Central memory CD4-positive, alpha-beta T cell (primary cell): ENCODE data around the gene STOM.

ENCODE experiments used
- DNase-seq: peaks from one replicate; pipeline ENCODE4 v3.0.0; 2022

STOM gene

GRCh38 chr9:121344184-121344583 is 25.9 kb downstream of the STOM start:
- DNase-seq, result no peak

DNA sequence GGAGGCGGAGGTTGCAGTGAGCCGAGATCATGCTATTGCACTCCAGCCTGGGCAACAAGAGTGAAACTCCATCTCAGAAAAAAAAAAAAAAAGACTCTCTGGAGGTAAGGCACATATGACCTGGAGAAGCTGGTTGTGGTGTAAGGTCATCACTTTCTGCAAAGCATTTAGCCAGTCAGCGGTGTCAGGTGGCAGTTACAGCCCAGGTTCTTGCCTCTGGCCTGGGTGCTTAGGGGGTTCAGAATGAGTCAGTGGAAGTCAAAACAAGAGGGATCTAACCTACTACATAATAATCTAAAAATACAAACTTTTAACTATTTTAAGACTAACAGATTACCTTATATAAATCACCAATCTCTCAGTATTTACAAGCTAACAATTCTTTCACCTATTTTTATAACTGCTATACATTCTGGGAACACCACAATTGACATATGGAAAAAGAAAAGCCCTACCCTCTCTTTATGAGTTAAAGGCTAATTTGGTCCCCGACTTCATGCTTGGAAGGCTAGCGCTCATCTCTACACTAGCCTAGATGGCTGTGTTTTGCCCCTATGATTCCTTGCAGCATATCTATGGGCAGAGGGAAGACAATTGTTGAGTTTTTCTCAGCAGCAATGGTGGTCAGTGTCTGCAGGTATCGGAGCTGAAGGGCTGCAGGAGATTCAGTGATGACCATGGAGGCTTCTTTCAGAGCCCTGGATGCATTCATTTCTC is 29.2 kb downstream of the STOM start:
- DNase-seq, result no peak

- DNase-seq, result no peak
Measured at GRCh38 chr9:121339437-121339836, 30.6 kb downstream of the STOM start.

DNA sequence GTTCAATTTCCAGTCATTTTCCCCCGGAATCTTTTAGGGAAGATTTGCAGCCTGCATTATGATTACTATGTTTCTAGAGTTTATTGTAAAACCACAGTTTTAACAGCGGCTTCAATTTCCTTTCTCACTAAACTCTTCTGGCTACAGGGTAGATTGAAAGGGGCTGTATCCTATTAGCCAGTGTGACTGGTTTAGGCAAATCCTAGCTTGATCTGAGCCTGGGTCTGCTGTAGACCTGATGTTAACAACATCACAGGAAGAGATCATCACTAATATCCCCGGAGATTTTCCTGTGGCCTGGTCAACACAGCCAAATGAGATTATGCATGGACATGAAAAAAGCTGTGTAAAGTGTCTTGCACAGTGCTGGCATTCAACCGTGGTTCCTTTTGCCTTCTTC is 33.4 kb downstream of the STOM start:
- no peak for DNase-seq

- no peak for DNase-seq
Measured at GRCh38 chr9:121333950-121334773, 35.9 kb downstream of the STOM start.

DNA sequence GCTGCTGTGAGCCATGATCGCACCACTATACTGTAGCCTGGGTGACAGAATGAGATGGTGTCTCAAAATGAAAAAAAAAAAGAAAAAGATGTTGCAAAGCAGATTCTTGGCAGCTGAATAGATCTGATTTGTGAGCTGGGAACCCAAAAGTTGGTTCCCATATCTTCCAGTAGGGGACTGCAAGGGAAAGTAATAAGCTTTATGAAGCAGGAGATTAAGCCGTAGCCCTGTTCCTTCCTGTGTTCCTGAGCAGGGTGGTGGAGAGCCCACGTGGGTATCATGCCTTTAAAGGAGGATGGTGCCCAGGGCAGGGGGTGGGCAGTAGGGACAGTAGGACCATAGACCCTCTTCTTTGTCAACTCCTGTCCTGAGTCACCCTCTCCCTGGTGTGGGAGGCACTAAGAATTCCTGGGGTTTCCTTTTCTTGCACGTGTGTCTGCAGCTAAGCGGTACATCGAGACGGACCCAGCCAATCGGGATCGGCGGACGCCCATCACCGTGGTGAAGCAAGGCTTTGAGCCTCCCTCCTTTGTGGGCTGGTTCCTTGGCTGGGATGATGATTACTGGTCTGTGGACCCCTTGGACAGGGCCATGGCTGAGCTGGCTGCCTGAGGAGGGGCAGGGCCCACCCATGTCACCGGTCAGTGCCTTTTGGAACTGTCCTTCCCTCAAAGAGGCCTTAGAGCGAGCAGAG is 37.9 kb downstream of the STOM start:
- DNase-seq, result no peak

GRCh38 chr9:121331549-121331948 is 38.5 kb downstream of the STOM start:
- DNase-seq, result no peak

DNA sequence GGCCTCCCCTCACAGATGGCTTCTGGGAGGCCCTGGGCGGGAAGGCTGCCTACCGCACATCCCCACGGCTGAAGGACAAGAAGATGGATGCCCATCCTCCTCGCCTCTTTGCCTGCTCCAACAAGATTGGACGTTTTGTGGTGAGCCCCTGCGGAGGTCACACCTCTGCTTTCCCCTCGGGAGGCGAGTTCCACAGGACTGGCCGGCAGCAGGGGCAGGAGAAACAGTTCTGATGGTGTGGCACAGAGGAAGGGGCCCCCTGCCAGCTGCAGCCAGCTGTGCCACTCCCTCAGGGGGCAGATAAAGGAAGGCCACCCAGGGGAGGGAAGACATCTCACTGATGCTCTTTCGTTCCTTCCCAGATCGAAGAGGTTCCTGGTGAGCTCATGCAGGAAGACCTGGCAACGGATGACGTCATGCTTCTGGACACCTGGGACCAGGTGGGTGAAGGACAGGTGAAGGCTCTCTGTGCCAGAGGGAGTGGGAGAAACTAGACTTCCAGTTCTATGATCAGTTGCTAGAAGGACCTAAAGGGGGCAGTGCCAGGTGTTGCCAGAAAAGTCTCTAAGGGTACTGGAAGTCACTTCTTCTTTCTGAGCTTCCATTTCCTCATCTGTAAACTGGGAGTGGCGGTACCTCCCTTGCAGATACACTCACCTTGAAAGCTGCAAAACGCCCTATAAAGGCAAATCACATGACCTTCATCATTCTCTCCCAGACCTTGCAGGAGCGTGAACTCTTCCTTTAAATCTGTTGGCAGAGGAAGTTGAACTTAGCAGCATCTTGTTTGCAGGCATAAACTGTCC is 41.0 kb downstream of the STOM start:
- DNase-seq, result no peak

DNA sequence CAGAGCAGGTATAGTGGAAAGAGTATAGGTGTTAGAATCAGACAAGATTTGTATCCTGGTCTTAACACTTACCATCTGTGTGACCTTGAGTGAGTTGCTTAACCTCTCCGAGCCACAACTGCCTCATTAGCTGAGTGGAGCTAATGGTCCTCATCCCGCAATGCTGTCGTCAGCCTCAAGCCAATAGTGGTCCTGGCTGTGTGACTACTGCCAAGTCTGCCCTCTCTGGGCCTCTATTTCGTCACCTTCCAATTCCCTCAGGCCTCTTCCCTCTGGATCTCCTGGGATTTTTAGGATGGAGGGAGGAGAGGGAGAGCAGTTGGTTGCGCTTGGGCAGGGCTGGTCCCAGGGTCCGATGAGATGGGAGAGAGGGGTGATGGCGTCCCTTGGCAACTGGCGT is 41.6 kb downstream of the STOM start:
- no peak for DNase-seq

DNA sequence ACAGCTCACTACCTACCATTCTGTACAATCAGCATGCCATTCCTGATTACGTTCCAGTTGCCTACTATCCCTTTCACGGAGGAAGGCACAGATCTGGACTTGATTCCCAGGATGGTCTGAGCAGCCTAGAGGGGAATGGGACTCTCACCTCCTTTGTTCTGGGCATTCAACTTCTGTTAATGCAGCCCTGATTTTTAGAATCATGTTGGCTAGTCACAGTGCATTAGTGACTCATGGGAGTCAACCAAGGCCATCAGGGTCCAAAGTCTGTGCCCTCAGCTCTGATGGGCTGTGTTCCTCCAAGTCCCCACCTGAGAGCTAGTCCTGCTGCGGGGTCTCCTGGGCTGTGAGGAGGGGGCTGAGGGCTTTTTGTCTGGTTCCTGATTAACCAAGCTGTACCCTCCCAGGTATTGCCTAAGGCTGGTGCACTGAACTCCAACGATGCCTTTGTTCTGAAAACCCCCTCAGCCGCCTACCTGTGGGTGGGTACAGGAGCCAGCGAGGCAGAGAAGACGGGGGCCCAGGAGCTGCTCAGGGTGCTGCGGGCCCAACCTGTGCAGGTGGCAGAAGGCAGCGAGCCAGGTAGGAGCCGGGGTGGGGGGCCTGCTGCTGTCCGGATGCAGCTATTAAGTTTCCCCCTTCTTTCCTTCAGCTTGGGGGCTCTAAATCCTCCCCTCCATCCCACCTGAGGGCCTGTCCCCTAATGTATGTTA is 43.0 kb downstream of the STOM start:
- DNase-seq, result no peak

GRCh38 chr9:121326130-121326838 is 43.8 kb downstream of the STOM start:
- DNase-seq, result no peak

DNA sequence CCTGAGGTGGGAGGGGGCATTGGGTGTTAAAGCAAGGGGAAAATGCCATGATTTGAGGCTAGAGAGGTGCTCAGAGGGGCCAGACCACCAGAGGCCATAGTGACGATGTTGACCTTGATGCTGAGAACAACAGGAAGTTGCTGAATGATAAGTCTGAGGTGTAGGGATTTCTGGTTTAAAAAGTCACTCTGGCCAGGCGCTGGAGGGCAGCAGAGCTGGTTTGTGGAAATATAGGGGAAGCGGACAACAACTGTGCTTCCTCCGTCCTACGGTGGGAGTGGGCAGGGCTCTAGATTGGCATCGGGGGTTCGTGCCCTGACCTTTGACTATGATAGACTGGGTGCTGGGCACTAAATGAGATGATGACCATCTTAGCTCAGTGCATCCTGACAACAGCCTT is 44.7 kb downstream of the STOM start:
- DNase-seq, result no peak

DNA sequence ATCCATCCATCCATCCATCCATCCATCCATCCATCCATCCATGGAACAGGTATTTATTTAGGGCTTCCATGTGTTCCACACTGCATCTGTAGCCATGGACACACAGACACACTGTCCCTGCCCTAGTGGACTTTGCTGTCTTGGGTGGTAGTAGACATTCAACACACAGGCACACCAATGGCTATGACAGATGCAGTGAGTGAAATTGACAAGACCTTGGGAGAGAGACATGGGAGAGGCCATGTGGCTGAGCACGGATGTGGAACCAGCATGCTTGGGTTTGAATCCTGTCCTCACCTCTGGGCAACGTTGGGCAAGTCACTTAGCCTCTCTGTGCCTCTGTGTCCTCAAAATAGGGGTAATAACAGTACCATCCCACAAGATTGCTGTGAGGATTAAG is 45.3 kb downstream of the STOM start:
- no peak for DNase-seq

DNA sequence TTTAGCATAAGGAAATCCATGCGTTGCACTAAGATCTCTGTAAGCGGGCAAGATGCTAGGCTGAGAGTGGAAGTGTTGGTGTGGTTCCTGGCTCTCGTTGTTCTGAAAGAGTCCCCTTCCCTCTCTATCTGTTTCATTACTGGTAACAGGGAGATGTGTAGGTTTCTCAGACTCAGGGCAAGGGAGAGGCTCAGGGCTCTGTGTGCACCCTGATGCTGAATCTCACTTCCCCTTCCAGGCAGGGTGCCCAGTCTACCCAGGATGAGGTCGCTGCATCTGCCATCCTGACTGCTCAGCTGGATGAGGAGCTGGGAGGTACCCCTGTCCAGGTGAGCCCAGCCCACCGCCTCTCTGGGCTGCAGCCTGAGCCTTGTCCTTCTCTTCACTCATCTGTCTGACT is 45.7 kb downstream of the STOM start:
- no peak for DNase-seq

GRCh38 chr9:121323449-121324151 is 46.5 kb downstream of the STOM start:
- DNase-seq, result no peak

DNA sequence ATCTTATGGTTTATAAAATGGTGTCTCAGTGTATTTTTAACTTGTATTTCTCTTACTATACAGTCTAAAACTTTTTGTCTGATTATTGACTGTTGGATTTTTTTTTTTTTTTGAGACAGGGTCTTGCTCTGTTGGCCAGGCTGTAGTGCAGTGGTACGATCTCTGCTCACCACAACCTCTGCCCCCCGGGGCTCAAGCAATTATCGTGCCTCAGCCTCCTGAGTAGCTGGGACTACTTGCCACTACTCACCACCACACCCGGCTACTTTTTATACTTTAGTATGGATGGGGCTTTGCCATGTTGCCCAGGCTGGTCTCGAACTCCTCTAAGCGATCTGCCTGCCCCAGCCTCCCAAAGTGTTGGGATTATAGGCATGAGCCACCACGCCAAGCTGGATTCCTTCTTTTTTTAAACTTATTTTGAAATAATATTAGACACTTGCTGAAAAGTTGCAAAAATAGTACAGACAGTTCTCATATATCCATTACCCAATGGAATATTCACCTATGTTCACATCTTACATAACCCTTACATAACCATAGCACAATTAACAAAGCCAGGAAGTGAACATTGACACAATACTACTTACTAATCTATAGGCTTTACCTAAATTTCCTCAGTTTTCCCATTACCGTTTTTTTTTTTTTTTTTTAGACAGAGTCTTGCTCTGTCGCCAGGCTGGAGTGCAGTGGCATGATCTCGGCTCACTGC is 47.2 kb downstream of the STOM start:
- DNase-seq, result no peak

GRCh38 chr9:121322037-121322736 is 47.9 kb downstream of the STOM start:
- no peak for DNase-seq

GRCh38 chr9:121321016-121321503 is 49.0 kb downstream of the STOM start:
- no peak for DNase-seq

GRCh38 chr9:121319383-121319780 is 50.7 kb downstream of the STOM start:
- no peak for DNase-seq
